ENCODE results near the gene WDR74. TPM values are rescaled to one million over a fixed set of nuclear protein-coding genes. Genes with fewer than 3 reads are reported as not detected.

Gene WDR74
- total RNA-seq, 1 experiment from 2014 or later, result 155 TPM

DNA sequence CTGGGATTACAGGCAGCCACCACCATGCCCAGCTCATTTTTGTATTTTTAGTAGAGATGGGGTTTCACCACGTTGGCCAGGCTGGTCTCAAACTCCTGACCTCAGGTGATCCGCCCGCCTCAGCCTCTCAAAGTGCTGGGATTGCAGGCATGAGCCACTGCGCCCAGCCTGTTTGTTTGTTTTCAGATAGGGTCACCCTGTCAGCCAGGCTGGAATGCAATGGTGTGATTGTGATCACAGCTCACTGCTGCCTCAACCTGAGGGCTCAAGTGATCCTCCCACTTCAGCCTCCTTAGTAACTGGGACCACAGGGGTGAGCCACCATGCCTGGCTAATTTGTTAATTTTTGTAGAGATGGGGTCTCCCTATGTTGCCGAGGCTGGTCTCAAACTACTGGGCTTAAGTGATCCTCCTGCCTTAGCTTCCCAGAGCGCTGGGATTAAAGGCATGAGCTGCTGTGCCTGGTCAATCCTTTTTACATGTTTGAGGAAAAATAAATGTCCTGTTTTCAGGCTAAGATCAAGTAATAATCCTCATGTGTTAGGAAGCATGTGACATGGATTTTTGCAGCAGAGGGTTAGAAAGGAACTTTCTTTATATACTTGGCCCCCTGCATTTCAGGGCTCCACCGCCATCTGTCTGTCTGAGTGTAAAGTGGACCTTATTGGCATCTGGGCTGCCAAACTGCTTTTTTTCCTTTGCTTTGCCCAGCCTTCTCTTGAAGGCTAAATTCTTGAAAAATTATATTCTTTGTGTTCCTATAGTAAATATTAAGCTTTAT lies 36.5 kb upstream of the WDR74 start:
- H3K36me3 ChIP-seq (ENCODE audit: insufficient read depth, low read length, poor library complexity, severe bottlenecking), result peaks cover 40% of the 10 kb centered on the region
- no peak overlapping the region for H3K4me3 ChIP-seq (ENCODE audit: low read depth, low read length, poor library complexity, severe bottlenecking)
- CTCF ChIA-PET, result no interaction called here
- intact Hi-C loops (cut with micrococcal nuclease; ENCODE audit: unreplicated experiment), result no loop called here
- no TSS peak for BruUV-seq (replicated peaks)
- TF ChIP-seq EZH2 (IDR thresholded peaks at IDR 0.05; ENCODE audit: borderline replicate concordance, low read depth, low read length, poor library complexity, severe bottlenecking), result no peak
- TF ChIP-seq, protein P1, sequence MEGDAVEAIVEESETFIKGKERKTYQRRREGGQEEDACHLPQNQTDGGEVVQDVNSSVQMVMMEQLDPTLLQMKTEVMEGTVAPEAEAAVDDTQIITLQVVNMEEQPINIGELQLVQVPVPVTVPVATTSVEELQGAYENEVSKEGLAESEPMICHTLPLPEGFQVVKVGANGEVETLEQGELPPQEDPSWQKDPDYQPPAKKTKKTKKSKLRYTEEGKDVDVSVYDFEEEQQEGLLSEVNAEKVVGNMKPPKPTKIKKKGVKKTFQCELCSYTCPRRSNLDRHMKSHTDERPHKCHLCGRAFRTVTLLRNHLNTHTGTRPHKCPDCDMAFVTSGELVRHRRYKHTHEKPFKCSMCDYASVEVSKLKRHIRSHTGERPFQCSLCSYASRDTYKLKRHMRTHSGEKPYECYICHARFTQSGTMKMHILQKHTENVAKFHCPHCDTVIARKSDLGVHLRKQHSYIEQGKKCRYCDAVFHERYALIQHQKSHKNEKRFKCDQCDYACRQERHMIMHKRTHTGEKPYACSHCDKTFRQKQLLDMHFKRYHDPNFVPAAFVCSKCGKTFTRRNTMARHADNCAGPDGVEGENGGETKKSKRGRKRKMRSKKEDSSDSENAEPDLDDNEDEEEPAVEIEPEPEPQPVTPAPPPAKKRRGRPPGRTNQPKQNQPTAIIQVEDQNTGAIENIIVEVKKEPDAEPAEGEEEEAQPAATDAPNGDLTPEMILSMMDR (conservative IDR thresholded peaks at IDR 0.05; ENCODE audit: low read depth, low read length), result no peak
- peaks cover 14% of the 10 kb centered on the region for H3K4me1 ChIP-seq (ENCODE audit: insufficient read depth, low read length, poor library complexity, severe bottlenecking)
- H3K27me3 ChIP-seq (replicated peaks; ENCODE audit: insufficient read depth, low read depth, low read length, poor library complexity), result no peaks in the 10 kb centered on the region
- no peak for DNase-seq (ENCODE audit: low spot score)
- H3K27ac ChIP-seq (ENCODE audit: low read depth, low read length, poor library complexity, severe bottlenecking), result peak overlapping the region; percentile 24
- POLR2A ChIA-PET (ENCODE audit: low non-redundant PET), result no interaction called here
- H3K9me3 ChIP-seq (ENCODE audit: low read depth, low read length, poor library complexity, severe bottlenecking), result no peaks in the 10 kb centered on the region

DNA sequence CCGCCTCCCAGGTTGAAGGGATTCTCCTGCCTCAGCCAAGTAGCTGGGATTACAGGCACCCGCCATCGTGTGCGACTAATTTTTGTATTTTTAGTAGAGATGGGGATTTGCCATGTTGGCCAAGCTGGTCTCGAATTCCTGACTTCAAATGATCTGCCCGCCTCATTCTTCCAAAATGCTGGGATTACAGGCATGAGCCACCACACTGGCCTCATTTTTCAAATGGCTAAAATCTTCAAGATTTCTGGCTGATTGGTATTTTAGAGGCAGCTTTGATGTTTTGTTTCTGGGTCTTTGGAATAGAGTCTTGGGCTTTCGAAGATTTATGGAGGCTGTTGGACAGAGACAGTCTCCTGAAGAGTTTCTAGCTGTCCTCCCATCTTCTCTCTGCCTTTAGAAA lies 35.5 kb upstream of the WDR74 start:
- TF ChIP-seq, protein P1 (conservative IDR thresholded peaks at IDR 0.05; ENCODE audit: low read depth, low read length), result no peak
- no peak for TF ChIP-seq EZH2 (IDR thresholded peaks at IDR 0.05; ENCODE audit: borderline replicate concordance, low read depth, low read length, poor library complexity, severe bottlenecking)
- POLR2A ChIA-PET (ENCODE audit: low non-redundant PET), result interaction anchor here (0.6 kb wide), 2 partner anchors 24 to 81 kb away, joined by 5 to 9 read pairs; no protein-coding TSS in a partner anchor
- Histone ChIP-seq H3K4me1 (ENCODE audit: insufficient read depth, low read length, poor library complexity, severe bottlenecking) (peaks cover 7% of the 10 kb centered on the region), H3K27me3 (replicated peaks; ENCODE audit: insufficient read depth, low read depth, low read length, poor library complexity) (no peaks in the 10 kb centered on the region), H3K27ac (ENCODE audit: low read depth, low read length, poor library complexity, severe bottlenecking) (no peak overlapping the region), H3K9me3 (ENCODE audit: low read depth, low read length, poor library complexity, severe bottlenecking) (no peaks in the 10 kb centered on the region), H3K36me3 (ENCODE audit: insufficient read depth, low read length, poor library complexity, severe bottlenecking) (peaks cover 46% of the 10 kb centered on the region), H3K4me3 (ENCODE audit: low read depth, low read length, poor library complexity, severe bottlenecking) (no peak overlapping the region)
- intact Hi-C loops (cut with micrococcal nuclease; ENCODE audit: unreplicated experiment), result no loop called here
- no peak for DNase-seq (ENCODE audit: low spot score)
- CTCF ChIA-PET, result no interaction called here
- BruUV-seq (replicated peaks), result no TSS peak

DNA sequence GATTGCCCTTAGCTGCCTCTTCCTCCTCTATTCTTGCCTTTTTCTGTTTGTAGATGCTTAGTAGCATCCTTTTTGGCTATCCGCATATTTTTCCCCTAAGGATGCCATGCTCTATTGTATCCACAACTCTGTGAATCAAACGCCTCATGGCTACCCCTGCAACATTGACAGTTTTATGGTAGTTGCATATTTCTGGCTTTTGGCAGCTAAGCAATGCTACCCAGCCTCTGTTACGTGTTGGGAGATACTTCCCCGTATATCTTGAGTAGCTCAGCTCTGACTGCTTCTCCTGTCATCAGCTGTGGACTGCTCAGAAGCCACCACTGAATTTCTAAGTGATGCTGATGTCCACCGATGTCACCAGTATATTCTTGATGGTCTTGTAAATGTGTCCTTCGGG lies 26.2 kb upstream of the WDR74 start:
- no TSS peak for BruUV-seq (replicated peaks)
- no peak for DNase-seq (ENCODE audit: low spot score)
- H3K27ac ChIP-seq (ENCODE audit: low read depth, low read length, poor library complexity, severe bottlenecking), result no peak overlapping the region
- no peaks in the 10 kb centered on the region for H3K9me3 ChIP-seq (ENCODE audit: low read depth, low read length, poor library complexity, severe bottlenecking)
- no peaks in the 10 kb centered on the region for H3K27me3 ChIP-seq (replicated peaks; ENCODE audit: insufficient read depth, low read depth, low read length, poor library complexity)
- ChIA-PET POLR2A (ENCODE audit: low non-redundant PET) (interaction anchor here (0.6 kb wide), 1 partner anchor 124 kb away, joined by 9 read pairs; no protein-coding TSS in a partner anchor), CTCF (interaction anchor here (0.6 to 0.7 kb wide), 3 partner anchors 18 to 189 kb away, joined by 5 to 8 read pairs (median 7); no protein-coding TSS in a partner anchor)
- intact Hi-C loops (cut with micrococcal nuclease; ENCODE audit: unreplicated experiment), result no loop called here
- peaks cover 21% of the 10 kb centered on the region for H3K36me3 ChIP-seq (ENCODE audit: insufficient read depth, low read length, poor library complexity, severe bottlenecking)
- TF ChIP-seq, protein P1 (conservative IDR thresholded peaks at IDR 0.05; ENCODE audit: low read depth, low read length), result no peak
- TF ChIP-seq EZH2 (IDR thresholded peaks at IDR 0.05; ENCODE audit: borderline replicate concordance, low read depth, low read length, poor library complexity, severe bottlenecking), result no peak
- H3K4me1 ChIP-seq (ENCODE audit: insufficient read depth, low read length, poor library complexity, severe bottlenecking), result peaks cover 35% of the 10 kb centered on the region
- no peak overlapping the region for H3K4me3 ChIP-seq (ENCODE audit: low read depth, low read length, poor library complexity, severe bottlenecking)
